Caco-2 (cell line): ENCODE results near the gene MRC2. TPM values are rescaled to one million over a fixed set of nuclear protein-coding genes. Genes with fewer than 3 reads are reported as not detected.
A peak's percentile ranks its signal among the peaks of the same experiment; 100 is the strongest.

Experiments used
- BruUV-seq: library from RNA; stranded (reverse); fragments of 400-500 nt; replicated peaks from 2 replicates; lab custom pipeline; 2021; lab: Mats Ljungman, UMichigan
- CTCF ChIA-PET: fragments of 300-600 bp; sonication (Branson Sonifier 250); formaldehyde crosslinking; loops from one replicate; lab custom pipeline; 2022; ENCODE audit warnings: antibody characterized with exemption; lab: Charles Lee
- POLR2A ChIA-PET: fragments of 300-600 bp; sonication (Branson Sonifier 250); formaldehyde crosslinking; loops from one replicate; lab custom pipeline; 2022; ENCODE audit warnings: antibody characterized with exemption; lab: Charles Lee
- DNase-seq, 2 experiments: peaks; one replicate each; pipeline versions ENCODE4 v3.0.0 to v3.0.0-alpha.2; 2020 to 2022
- H3K27me3 ChIP-seq: replicated peaks from 2 replicates; pipeline ENCODE4 v1.6.0; 2011; ENCODE audit warnings: low read length; ENCODE audit not compliant: control insufficient read depth, insufficient read depth
- H3K36me3 ChIP-seq: 2 replicates; pipeline ENCODE4 v1.5.1; 2011; ENCODE audit warnings: low read length; ENCODE audit not compliant: control insufficient read depth, insufficient read depth
- H3K4me1 ChIP-seq: fragments of 250-450 bp; sonication (Bioruptor Pico); 2 replicates; pipeline ENCODE4 v1.5.1; 2020; ENCODE audit warnings: mild to moderate bottlenecking
- H3K4me3 ChIP-seq: 2 replicates; pipeline ENCODE4 v1.5.1; 2011; ENCODE audit warnings: low read depth, mild to moderate bottlenecking, control low read depth, low read length
- H3K9me3 ChIP-seq: fragments of 250-450 bp; sonication (Bioruptor Pico); 2 replicates; pipeline ENCODE4 v1.5.1; 2020; ENCODE audit warnings: mild to moderate bottlenecking, moderate library complexity
- H3K27ac Mint-ChIP-seq: one replicate; pipeline ENCODE4 v1.8.0; 2022; ENCODE audit warnings: mixed read lengths; ENCODE audit not compliant: unreplicated experiment
- H3K27me3 Mint-ChIP-seq: one replicate; pipeline ENCODE4 v1.8.0; 2022; ENCODE audit warnings: mixed read lengths; ENCODE audit not compliant: insufficient read depth, unreplicated experiment
- H3K36me3 Mint-ChIP-seq: one replicate; pipeline ENCODE4 v1.8.0; 2022; ENCODE audit warnings: mild to moderate bottlenecking, mixed read lengths; ENCODE audit not compliant: insufficient read depth, unreplicated experiment
- H3K4me1 Mint-ChIP-seq: one replicate; pipeline ENCODE4 v1.8.0; 2022; ENCODE audit warnings: low read depth, mixed read lengths; ENCODE audit not compliant: unreplicated experiment
- H3K4me3 Mint-ChIP-seq: one replicate; pipeline ENCODE4 v1.8.0; 2022; ENCODE audit warnings: mild to moderate bottlenecking, moderate library complexity, mixed read lengths; ENCODE audit not compliant: unreplicated experiment
- H3K9me3 Mint-ChIP-seq: one replicate; pipeline ENCODE4 v1.8.0; 2022; ENCODE audit warnings: mixed read lengths; ENCODE audit not compliant: unreplicated experiment
- intact Hi-C: fragments of 100-400 bp; cut with micrococcal nuclease; formaldehyde crosslinking; loops from one replicate; pipeline ENCODE4 v1.10.0; 2022; ENCODE audit not compliant: unreplicated experiment
- total RNA-seq: library from RNA; stranded (reverse); gene quantifications from 2 replicates; pipeline ENCODE4 v1.2.3, GENCODE V29; 2022
- TF ChIP-seq, protein P1 (sequence below), 2 experiments: fragments of 200-600 bp in 1 of 2; IDR thresholded peaks; 1 replicate in 1 of 2; 2 replicates in 1 of 2; pipeline versions ENCODE4 v1.5.1 to v1.8.0; 2011 to 2022; ENCODE audit warnings: antibody characterized with exemption in 1 of 2, control low read depth in 1 of 2, inconsistent platforms in 1 of 2, low read depth in 1 of 2, low read length in 1 of 2, mild to moderate bottlenecking in 1 of 2, moderate library complexity in 1 of 2; ENCODE audit not compliant: insufficient read depth in 1 of 2, severe bottlenecking in 1 of 2, unreplicated experiment in 1 of 2

The MRC2 gene
- total RNA-seq, 1 experiment from 2014 or later = 7.0 TPM

DNA sequence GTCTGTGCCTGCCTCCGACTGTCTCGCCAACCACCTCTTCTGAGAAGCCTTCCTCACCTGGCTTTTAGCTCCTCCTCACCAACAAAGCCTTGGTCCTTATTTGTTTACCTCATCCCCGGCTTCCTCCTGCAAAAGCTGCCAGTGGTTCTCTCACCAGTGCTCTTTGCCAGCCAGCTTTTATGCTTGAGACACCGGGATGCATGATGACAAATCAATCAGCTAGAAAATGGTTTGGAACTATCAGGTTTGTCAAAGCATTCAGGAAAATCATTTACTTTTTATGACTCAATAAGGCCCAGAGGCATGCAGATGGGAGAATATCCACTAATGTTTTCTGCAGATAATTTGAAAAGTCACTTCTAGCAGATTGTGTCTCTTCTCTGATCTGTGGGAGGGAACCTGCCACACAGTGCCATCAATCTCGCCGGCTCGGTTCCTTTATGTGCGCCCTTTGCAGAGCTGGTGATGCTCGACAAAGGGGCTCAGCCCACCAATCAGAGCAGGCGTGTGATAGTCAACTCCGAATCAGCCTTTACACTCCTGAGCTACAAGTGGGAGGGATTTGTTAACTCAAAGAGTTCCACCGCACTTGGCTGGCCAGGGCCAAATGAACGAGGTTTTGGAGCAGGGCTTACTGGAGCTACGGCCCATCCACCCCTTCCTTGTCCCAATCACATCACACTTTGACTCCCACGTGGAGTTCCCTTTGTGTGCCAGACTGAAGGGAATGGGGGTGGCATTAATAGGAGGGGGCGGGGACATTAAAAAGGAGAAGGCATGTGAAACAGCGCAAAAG, 85.8 kb downstream of the MRC2 start:
- Mint-ChIP-seq H3K27me3 (peaks cover 19% of the 10 kb centered on the region), H3K36me3 (no peaks in the 10 kb centered on the region), H3K4me1 (no peaks in the 10 kb centered on the region), H3K9me3 (no peaks in the 10 kb centered on the region), H3K27ac (no peak overlapping the region), H3K4me3 (no peak overlapping the region)
- no peak overlapping the region for H3K4me3 ChIP-seq
- no peaks in the 10 kb centered on the region for H3K36me3 ChIP-seq
- TF ChIP-seq, protein P1, sequence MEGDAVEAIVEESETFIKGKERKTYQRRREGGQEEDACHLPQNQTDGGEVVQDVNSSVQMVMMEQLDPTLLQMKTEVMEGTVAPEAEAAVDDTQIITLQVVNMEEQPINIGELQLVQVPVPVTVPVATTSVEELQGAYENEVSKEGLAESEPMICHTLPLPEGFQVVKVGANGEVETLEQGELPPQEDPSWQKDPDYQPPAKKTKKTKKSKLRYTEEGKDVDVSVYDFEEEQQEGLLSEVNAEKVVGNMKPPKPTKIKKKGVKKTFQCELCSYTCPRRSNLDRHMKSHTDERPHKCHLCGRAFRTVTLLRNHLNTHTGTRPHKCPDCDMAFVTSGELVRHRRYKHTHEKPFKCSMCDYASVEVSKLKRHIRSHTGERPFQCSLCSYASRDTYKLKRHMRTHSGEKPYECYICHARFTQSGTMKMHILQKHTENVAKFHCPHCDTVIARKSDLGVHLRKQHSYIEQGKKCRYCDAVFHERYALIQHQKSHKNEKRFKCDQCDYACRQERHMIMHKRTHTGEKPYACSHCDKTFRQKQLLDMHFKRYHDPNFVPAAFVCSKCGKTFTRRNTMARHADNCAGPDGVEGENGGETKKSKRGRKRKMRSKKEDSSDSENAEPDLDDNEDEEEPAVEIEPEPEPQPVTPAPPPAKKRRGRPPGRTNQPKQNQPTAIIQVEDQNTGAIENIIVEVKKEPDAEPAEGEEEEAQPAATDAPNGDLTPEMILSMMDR (IDR thresholded peaks at IDR 0.05; ENCODE audit: insufficient read depth in 1 of 2, low read depth in 1 of 2, low read length in 1 of 2, severe bottlenecking in 1 of 2, unreplicated experiment in 1 of 2) = no peak
- ChIA-PET POLR2A (no interaction called here), CTCF (no interaction called here)
- intact Hi-C loops = no loop called here
- peaks cover 9% of the 10 kb centered on the region for H3K9me3 ChIP-seq
- no peak for DNase-seq
- no peaks in the 10 kb centered on the region for H3K27me3 ChIP-seq
- no peaks in the 10 kb centered on the region for H3K4me1 ChIP-seq
- BruUV-seq = no TSS peak

- Mint-ChIP-seq H3K27me3 (peaks cover 22% of the 10 kb centered on the region), H3K36me3 (no peaks in the 10 kb centered on the region), H3K4me3 (no peak overlapping the region), H3K4me1 (no peaks in the 10 kb centered on the region), H3K27ac (no peak overlapping the region), H3K9me3 (no peaks in the 10 kb centered on the region)
- intact Hi-C loops = no loop called here
- BruUV-seq = no TSS peak
- DNase-seq = peak in 1 of 2 experiments; percentile 21
- Histone ChIP-seq H3K4me1 (no peaks in the 10 kb centered on the region), H3K9me3 (0 out of 2 replicates have a peak, but pooled peaks cover 2% of the 10 kb centered on the region), H3K36me3 (no peaks in the 10 kb centered on the region), H3K27me3 (no peaks in the 10 kb centered on the region), H3K4me3 (no peak overlapping the region)
- CTCF ChIA-PET = no interaction called here
- POLR2A ChIA-PET = no interaction called here
- TF ChIP-seq, protein P1 (IDR thresholded peaks at IDR 0.05; ENCODE audit: insufficient read depth in 1 of 2, low read depth in 1 of 2, low read length in 1 of 2, severe bottlenecking in 1 of 2, unreplicated experiment in 1 of 2) = no peak
Measured at GRCh38 chr17:62714016-62714777, 86.7 kb downstream of the MRC2 start.

GRCh38 chr17:62715882-62716390, 88.5 kb downstream of the MRC2 start:
- intact Hi-C loops = no loop called here

More at GRCh38 chr17:62715882-62716390, 88.5 kb downstream of the MRC2 start:
- H3K27me3 Mint-ChIP-seq = peaks cover 19% of the 10 kb centered on the region
- POLR2A ChIA-PET = no interaction called here
- Histone ChIP-seq H3K36me3 (no peaks in the 10 kb centered on the region), H3K9me3 (0 out of 2 replicates have a peak, but pooled peaks cover 2% of the 10 kb centered on the region), H3K27me3 (no peaks in the 10 kb centered on the region), H3K4me3 (no peak overlapping the region), H3K4me1 (no peaks in the 10 kb centered on the region)
- no TSS peak for BruUV-seq
- peaks cover 10% of the 10 kb centered on the region for H3K4me1 Mint-ChIP-seq
- H3K27ac Mint-ChIP-seq = no peak overlapping the region
- no peaks in the 10 kb centered on the region for H3K9me3 Mint-ChIP-seq
- H3K36me3 Mint-ChIP-seq = no peaks in the 10 kb centered on the region
- no peak overlapping the region for H3K4me3 Mint-ChIP-seq
- DNase-seq = no peak
- TF ChIP-seq, protein P1 (IDR thresholded peaks at IDR 0.05; ENCODE audit: insufficient read depth in 1 of 2, low read depth in 1 of 2, low read length in 1 of 2, severe bottlenecking in 1 of 2, unreplicated experiment in 1 of 2) = no peak
- CTCF ChIA-PET = no interaction called here
